Common myeloid progenitor, CD34-positive (primary cell): ENCODE data around the gene DARS2.
"Not testable (repeated sequence)": the region's sequence is repeated elsewhere in the genome, so short reads cannot be mapped to it uniquely, and the experiment has no call there.

ENCODE experiments used
- CTCF ChIA-PET: fragments of 350-600 bp; sonication (Branson Sonifier 250); formaldehyde crosslinking; loops from one replicate; lab custom pipeline; 2021; ENCODE audit warnings: antibody characterized with exemption; lab: Charles Lee
- POLR2A ChIA-PET: fragments of 350-600 bp; sonication (Branson Sonifier 250); formaldehyde crosslinking; loops from one replicate; lab custom pipeline; 2021; ENCODE audit warnings: antibody characterized with exemption; lab: Charles Lee
- DNase-seq, 3 donors: peaks; one replicate each; pipeline versions ENCODE4 v3.0.0 to v3.0.0-alpha.2; 2013
- H3K27ac ChIP-seq, 2 experiments: 1 replicate in 1 of 2; 2 replicates in 1 of 2; pipeline ENCODE4 v1.7.0; 2013; ENCODE audit warnings: inconsistent platforms in 2 of 2, low read length in 2 of 2, mild to moderate bottlenecking in 2 of 2, low read depth in 1 of 2, moderate library complexity in 1 of 2; ENCODE audit not compliant: severe bottlenecking in 2 of 2, insufficient read depth in 1 of 2, poor library complexity in 1 of 2
- H3K27me3 ChIP-seq, 5 experiments: replicated peaks in 2 of 5; 1 replicate in 3 of 5; 2 replicates in 2 of 5; pipeline versions ENCODE4 v1.6.1 to v1.7.0; 2013; ENCODE audit warnings: low read length in 4 of 5, mild to moderate bottlenecking in 2 of 5, moderate library complexity in 2 of 5, inconsistent platforms in 1 of 5; ENCODE audit not compliant: insufficient read depth in 5 of 5, control insufficient read depth in 4 of 5
- H3K36me3 ChIP-seq, 4 experiments: 1 replicate in 2 of 4; 2 replicates in 2 of 4; pipeline versions ENCODE4 v1.6.1 to v1.7.0; 2013; ENCODE audit warnings: low read length in 3 of 4, control low read depth in 1 of 4, mild to moderate bottlenecking in 1 of 4; ENCODE audit not compliant: control insufficient read depth in 4 of 4, insufficient read depth in 4 of 4
- H3K4me1 ChIP-seq, 4 experiments: 1 replicate in 3 of 4; 2 replicates in 1 of 4; pipeline versions ENCODE4 v1.6.1 to v1.7.1; 2013; ENCODE audit warnings: low read length in 3 of 4, mild to moderate bottlenecking in 3 of 4, control low read depth in 1 of 4, inconsistent platforms in 1 of 4, moderate library complexity in 1 of 4; ENCODE audit not compliant: control insufficient read depth in 4 of 4, insufficient read depth in 4 of 4; ENCODE audit errors: control extremely low read depth in 1 of 4
- H3K4me3 ChIP-seq, 7 experiments: 1 replicate in 4 of 7; 2 replicates in 3 of 7; pipeline versions ENCODE4 v1.5.1 to v1.7.0; 2013; ENCODE audit warnings: mild to moderate bottlenecking in 7 of 7, low read length in 6 of 7, moderate library complexity in 6 of 7, inconsistent platforms in 2 of 7, low read depth in 2 of 7, control low read depth in 1 of 7; ENCODE audit not compliant: insufficient read depth in 4 of 7, control insufficient read depth in 1 of 7; ENCODE audit errors: extremely low read depth in 1 of 7
- H3K9me3 ChIP-seq, 5 experiments: 1 replicate in 4 of 5; 2 replicates in 1 of 5; pipeline versions ENCODE4 v1.6.1 to v1.7.1; 2013; ENCODE audit warnings: low read length in 4 of 5, mild to moderate bottlenecking in 2 of 5, inconsistent platforms in 1 of 5, low read depth in 1 of 5, moderate library complexity in 1 of 5; ENCODE audit not compliant: control insufficient read depth in 4 of 5, insufficient read depth in 2 of 5; ENCODE audit errors: control extremely low read depth in 1 of 5
- WGBS: methylation state at CpG from one replicate; pipeline ENCODE4 v1.1.5; 2013; ENCODE audit not compliant: insufficient coverage; 5-methylcytosine and 5-hydroxymethylcytosine counted together

Gene DARS2

DNA sequence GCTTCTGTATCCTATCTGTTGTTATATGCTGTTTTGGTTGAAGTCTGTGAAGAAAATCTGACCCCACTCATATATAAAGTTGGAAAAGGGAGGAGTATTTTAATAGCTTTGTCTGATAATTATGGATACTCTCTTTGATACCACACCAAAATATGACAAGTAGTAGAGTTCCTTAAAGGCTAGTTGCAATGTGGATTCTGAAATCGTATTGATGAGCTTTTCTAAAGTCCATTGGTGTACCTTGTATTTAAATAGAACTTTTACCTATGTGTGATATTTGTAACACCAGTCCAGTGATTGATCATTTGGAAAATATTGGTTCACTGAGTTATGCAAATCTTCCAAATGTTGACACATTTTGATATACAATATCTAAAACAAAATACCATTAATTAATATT lies 35.6 kb downstream of the DARS2 start:
- Histone ChIP-seq H3K4me3 (no peak overlapping the region), H3K27me3 (no peaks in the 10 kb centered on the region), H3K27ac (no peak overlapping the region), H3K4me1 (peaks cover 2 to 7% (median 5%) of the 10 kb centered on the region in 4 experiments), H3K9me3 (no peaks in the 10 kb centered on the region), H3K36me3 (peaks cover 17 to 54% (median 40%) of the 10 kb centered on the region in 4 experiments)
- CTCF ChIA-PET: no interaction called here
- no CpG with 5 or more reads among the region's 1 CpG for WGBS
- no peak for DNase-seq
- POLR2A ChIA-PET: interaction anchor here (0.6 to 0.7 kb wide), 2 partner anchors 70 to 447 kb away, joined by 4 read pairs; no protein-coding TSS in a partner anchor

DNA sequence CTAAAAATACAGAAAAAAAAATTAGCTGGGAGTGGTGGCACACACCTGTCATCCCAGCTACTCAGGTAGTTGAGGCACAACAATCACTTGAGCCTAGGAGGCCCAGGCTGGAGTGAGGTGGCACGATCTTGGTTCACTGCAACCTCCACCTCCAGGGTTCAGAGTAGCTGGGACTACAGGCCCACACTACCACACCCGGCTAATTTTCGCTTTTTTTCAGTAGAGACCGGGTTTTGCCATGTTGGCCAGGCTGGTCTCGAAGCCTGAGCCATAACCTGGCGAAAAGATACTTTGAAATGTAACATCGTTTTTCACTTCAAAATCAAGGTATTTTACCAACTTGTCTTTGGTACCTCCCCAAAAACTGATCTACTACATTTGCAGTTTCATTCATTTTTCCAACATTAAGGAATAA lies 37.3 kb downstream of the DARS2 start:
- H3K36me3 ChIP-seq: peaks cover 23 to 60% (median 41%) of the 10 kb centered on the region in 4 experiments
- 94% methylated on average over 3 of the region's 7 CpGs for WGBS
- no peak overlapping the region for H3K4me3 ChIP-seq
- H3K27me3 ChIP-seq: no peaks in the 10 kb centered on the region
- no peak overlapping the region for H3K27ac ChIP-seq
- ChIA-PET CTCF (no interaction called here), POLR2A (no interaction called here)
- no peak for DNase-seq
- no peaks in the 10 kb centered on the region for H3K9me3 ChIP-seq
- H3K4me1 ChIP-seq: peaks cover 13 to 23% (median 19%) of the 10 kb centered on the region in 4 experiments

DNA sequence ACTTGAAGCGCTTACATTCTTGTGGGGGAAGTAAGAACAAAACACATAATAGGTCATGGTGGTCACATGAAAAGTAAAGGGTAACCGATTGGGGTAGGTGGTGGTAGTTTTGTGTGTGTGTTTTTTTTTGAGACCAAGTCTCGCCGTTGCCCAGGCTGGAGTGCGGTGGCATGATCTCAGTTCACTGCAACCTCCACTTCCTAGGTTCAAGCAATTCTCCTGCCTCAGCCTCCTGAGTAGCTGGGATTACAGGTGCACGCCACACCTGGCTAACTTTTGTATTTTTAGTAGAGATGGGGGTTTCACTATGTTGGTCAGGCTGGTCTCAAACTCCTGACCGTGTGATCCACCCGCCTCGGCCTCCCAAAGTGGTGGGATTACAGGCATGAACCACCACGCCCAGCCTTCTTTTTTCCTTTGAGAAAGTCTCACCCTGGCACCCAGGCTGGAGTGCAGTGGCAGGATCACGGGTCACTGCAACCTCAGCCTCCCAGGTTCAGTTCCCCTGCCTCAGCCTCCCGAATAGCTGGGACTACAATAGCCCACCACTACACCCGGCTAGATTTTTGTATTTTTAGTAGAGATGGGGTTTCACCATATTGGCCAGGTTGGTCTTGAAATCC lies 37.8 kb downstream of the DARS2 start:
- ChIA-PET POLR2A (interaction anchor here (1.0 kb wide), 1 partner anchor 11 kb away, joined by 4 read pairs; no protein-coding TSS in a partner anchor), CTCF (interaction anchor here (0.7 to 1.2 kb wide), 2 partner anchors 12 to 442 kb away, joined by 3 read pairs; no protein-coding TSS in a partner anchor)
- H3K4me3 ChIP-seq, H3K27ac ChIP-seq, H3K9me3 ChIP-seq, DNase-seq, H3K27me3 ChIP-seq: not testable (repeated sequence)
- H3K36me3 ChIP-seq: peaks cover 23 to 58% (median 39%) of the 10 kb centered on the region in 4 experiments
- 87% methylated on average over 3 of the region's 13 CpGs for WGBS
- H3K4me1 ChIP-seq: peaks cover 16 to 28% (median 22%) of the 10 kb centered on the region in 4 experiments

DNA sequence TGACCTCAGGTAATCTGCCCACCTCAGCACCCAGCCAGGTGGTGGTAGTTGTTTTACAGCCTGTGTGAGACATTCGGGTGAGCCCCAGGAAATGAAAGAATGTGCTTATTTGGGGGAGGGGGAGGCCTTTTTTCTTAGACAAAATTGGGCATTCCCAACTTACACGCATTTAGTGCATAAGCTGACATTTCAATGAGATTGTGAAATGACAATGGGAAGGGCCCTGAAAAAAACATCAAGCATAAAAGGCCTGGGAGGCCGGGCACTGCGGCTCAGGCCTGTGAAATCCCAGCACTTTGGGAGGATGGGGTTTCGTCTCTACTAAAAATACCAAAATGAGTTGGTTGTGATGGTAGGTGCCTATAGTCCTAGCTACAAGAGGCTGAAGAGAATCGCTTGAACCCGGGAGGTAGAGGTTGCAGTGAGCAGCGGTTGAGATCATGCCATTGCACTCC lies 38.3 kb downstream of the DARS2 start:
- H3K27me3 ChIP-seq: no peaks in the 10 kb centered on the region
- H3K27ac ChIP-seq: no peak overlapping the region
- no peak overlapping the region for H3K4me3 ChIP-seq
- DNase-seq: no peak
- H3K4me1 ChIP-seq: peaks cover 16 to 31% (median 22%) of the 10 kb centered on the region in 4 experiments
- WGBS: 95% methylated on average over 6 of the region's 8 CpGs
- no peaks in the 10 kb centered on the region for H3K9me3 ChIP-seq
- H3K36me3 ChIP-seq: peaks cover 18 to 53% (median 36%) of the 10 kb centered on the region in 4 experiments
- ChIA-PET CTCF (interaction anchor here (0.7 to 1.2 kb wide), 2 partner anchors 12 to 443 kb away, joined by 3 read pairs; no protein-coding TSS in a partner anchor), POLR2A (interaction anchor here (1.0 kb wide), 1 partner anchor 11 kb away, joined by 4 read pairs; no protein-coding TSS in a partner anchor)

DNA sequence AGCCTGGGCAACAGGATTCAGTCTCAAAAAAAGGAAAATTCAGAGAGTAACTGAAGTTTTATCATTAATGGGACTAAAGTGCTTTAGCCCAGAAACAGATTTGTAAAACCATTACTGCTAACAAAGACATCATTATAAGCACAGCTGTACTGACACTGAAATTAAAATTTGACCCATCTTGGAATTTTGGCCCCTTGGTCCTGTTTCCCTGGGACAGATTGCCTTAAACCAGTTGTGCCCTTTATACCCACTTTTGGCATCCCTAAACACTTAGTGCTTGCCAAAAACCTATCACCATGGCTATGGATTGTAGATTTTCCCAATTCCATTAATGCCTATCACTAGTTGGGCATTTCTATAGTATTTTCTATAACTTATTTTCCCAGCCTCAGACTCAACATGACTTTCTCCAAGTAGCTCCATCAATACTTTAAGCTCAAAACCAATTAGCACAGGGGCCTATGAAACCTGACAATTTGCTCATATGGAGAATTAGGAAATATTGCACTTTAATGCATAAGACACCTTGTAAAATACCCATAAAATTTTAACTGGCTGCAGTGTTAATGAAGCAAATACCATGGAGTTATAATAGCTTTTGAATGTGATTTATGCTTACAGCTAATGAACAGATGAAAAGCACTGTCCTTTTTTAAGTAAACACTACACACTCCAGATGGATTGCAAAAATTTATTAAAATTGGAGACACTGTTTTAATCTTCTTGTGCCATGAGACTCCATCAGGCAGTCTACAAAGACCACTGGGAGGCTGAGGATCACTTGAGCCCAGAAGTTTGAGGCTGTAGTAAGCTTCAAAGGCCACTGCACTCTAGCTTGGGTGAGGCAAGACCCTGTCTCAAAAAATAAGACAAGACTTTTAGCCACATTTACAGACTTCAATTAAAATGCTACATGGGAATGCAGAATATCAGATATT lies 39.0 kb downstream of the DARS2 start:
- peak overlapping the region in 1 of 2 experiments; percentile 28 for H3K27ac ChIP-seq

DNA sequence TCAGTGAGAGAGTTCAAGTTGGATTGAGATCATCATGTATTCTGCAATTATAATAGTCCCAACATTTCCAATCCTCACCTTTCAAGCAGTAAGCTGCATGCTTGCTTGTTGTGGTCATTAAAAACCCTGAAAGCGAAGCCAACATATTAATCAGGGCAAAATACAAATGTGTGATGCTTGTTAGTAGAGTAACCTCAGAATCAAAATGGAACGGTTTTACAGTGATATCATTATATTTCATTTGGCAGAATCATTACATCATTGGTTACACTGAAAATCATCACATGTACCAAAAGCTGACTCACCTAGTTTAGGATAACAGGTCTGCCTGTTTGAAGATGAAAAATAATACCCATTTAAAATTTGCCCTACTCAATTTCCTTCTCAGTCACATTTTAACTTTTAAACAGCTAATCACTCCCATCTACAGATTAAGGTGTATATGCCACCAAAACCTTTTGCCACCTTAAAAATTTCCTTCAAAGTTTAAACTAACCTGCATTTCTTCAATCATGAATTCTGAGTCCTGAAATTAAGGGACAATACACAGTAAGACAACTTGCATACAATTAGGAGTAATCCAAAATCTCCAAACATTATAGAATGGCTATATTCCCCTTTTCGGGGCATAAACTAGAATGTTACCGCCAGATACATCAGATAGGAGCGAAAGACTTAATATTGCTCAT lies 39.9 kb downstream of the DARS2 start:
- peak overlapping the region; percentile 28 to 88 for H3K27ac ChIP-seq
- H3K4me1 ChIP-seq: peaks cover 16 to 39% (median 29%) of the 10 kb centered on the region in 4 experiments
- CTCF ChIA-PET: interaction anchor here (0.8 to 1.5 kb wide), 2 partner anchors 15 to 434 kb away, joined by 3 to 5 read pairs; no protein-coding TSS in a partner anchor
- peaks cover 16 to 46% (median 32%) of the 10 kb centered on the region in 4 experiments for H3K36me3 ChIP-seq
- peak overlapping the region in 1 of 7 experiments; percentile 96 for H3K4me3 ChIP-seq
- no peaks in the 10 kb centered on the region for H3K9me3 ChIP-seq
- no peak for DNase-seq
- POLR2A ChIA-PET: no interaction called here
- no peaks in the 10 kb centered on the region for H3K27me3 ChIP-seq
- 100% methylated on average over 3 of the region's 5 CpGs for WGBS

More for the DNA sequence above, 39.0 kb downstream of the DARS2 start:
- H3K4me1 ChIP-seq: peaks cover 16 to 31% (median 22%) of the 10 kb centered on the region in 4 experiments
- no peak overlapping the region for H3K4me3 ChIP-seq
- ChIA-PET POLR2A (no interaction called here), CTCF (interaction anchor here (0.7 to 1.2 kb wide), 2 partner anchors 13 to 444 kb away, joined by 3 read pairs; no protein-coding TSS in a partner anchor)
- H3K9me3 ChIP-seq: no peaks in the 10 kb centered on the region
- DNase-seq: peak in 2 of 3 donors; percentile 28 to 51
- H3K27me3 ChIP-seq: no peaks in the 10 kb centered on the region
- peaks cover 16 to 47% (median 33%) of the 10 kb centered on the region in 4 experiments for H3K36me3 ChIP-seq
